NCI-H146 (cell line): ENCODE data around the gene GOLGA6C.
"Not testable (repeated sequence)": the region's sequence is repeated elsewhere in the genome, so short reads cannot be mapped to it uniquely, and the experiment has no call there.

ENCODE experiments used
- DNase-seq: peaks from one replicate; lab custom pipeline; 2025; lab: John Stamatoyannopoulos, UW

Gene GOLGA6C, protein sequence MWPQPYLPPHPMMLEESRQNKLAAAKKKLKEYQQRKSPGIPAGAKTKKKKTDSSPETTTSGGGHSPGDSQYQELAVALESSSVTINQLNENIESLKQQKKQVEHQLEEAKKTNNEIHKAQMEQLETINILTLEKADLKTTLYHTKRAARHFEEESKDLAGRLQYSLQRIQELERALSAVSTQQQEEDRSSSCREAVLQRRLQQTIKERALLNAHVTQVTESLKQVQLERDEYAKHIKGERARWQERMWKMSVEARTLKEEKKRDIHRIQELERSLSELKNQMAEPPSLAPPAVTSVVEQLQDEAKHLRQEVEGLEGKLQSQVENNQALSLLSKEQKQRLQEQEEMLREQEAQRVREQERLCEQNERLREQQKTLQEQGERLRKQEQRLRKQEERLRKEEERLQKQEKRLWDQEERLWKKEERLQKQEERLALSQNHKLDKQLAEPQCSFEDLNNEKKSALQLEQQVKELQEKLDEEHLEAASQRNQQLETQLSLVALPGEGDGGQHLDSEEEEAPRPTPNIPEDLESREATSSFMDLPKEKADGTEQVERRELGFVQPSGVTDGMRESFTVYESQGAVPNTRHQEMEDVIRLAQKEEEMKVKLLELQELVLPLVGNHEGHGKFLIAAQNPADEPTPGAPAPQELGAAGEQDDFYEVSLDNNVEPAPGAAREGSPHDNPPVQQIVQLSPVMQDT

DNA sequence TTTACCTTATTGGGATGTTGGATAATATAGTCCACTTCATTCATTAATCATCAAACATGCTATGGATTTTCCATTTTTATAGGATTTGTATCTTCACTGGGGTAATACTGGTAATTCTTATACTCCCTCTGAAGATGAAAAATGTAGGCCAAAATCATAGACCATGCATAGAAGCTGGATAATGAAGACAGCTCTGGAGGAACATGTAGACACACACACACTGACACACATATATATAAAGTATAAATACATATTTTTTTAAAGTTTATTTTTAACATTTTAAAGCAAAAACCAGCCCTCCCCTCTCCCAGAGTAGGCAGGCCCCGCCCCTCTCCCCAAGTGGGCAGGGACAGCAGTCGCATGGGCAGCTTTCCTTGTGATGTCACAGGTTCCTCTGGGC is at the start of gene GOLGA6C:
Gene GOLGA6C, plus strand, starts transcription at position 301 of the 400 bp plus-strand sequence. CDS start 265 bp downstream, outside the sequence.
- not testable (repeated sequence) for DNase-seq

- DNase-seq: no peak
Observed at GRCh38 chr15:75208501-75209288, 49.4 kb upstream of the GOLGA6C start.

DNA sequence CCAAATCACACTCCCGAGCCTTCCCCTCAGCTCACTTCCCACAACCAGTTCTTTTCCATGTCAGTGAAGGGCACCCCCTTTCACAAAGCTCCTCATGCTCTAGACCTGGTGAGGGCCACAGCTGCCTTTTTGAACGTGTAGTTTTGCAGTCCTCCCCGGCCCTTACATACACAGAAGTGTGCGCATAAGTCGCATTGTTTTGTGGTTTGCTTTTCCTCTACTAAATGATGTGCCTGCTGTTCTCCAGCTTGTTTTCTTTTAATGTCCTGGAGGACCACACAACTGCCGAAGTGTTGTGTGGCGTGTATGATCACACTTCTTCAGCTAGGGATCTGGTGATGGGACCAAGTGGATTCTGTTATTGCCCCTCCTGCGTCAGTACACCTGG is 48.9 kb upstream of the GOLGA6C start:
- DNase-seq: no peak

- DNase-seq: no peak
Observed at GRCh38 chr15:75210811-75211230, 47.3 kb upstream of the GOLGA6C start.

DNA sequence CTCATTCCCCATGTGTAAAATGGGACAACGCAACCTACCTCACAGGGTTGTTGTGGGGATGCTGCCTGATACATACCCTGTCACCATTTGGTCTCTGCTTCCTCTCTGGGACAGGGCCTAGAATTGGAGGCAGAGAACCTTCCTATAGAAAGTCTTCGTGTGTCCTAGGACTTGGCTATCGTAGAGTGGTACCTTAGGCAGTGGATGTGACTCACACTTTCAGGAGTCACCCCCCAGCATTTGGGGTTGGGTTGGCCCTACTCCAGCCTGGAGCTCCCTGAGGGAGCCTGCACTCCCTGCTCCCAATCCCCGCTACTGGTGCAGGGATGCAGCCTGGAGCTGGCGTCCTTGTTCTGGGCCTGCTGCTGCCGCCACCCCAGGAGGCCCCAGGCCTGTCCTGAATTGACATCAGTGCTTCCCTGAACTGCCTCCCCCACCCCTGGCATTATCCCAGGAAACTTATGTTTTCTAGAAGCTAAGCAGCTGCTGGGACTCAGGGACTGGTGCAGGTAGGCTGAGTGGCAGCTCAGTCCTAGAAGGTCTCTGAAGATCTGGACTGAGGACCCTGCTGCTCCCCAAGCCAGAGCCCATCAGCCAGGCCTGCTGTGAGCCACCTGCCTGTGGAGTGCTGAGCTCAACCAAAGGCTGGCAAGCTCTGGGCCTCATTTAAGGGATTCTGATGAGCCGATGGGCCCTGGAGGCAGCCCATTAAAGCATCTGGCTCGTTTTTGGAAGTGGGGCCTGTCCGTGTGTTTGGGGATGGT is 46.5 kb upstream of the GOLGA6C start:
- no peak for DNase-seq

DNA sequence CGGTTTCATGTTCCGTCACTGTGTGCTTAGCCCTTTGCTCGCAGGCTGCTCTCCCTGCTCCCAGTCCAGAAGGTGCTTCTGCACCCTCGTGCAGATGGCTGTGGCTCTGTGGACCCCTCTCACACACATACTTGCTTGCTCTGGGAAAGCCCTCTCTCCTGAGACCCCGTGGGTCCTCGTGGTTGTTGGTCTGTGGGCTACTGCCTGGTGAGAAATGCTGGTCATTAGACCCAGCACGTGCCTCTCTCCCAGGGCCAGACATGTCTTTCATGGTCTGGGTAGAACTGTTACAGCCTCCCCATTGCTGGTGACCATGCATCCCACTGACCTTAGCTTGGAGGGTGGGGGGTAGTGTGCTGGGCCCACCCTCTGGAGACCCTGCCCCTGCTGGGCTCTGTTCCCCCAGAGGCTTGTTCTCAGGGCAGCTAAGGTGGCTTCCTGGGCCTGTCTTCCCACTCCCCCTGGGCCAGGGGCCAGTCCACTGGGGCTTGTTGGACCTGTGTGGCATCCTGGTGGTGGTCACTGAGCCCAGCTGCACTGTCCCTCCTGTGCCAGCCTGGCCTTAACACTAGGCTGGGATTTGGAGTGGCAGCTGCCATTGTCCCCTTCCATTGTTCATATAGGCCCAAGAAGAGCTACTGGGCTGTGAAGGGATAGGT is 45.8 kb upstream of the GOLGA6C start:
- DNase-seq: no peak

GRCh38 chr15:75213212-75213767 is 44.8 kb upstream of the GOLGA6C start:
- no peak for DNase-seq

GRCh38 chr15:75213768-75214221 is 44.3 kb upstream of the GOLGA6C start:
- DNase-seq: no peak

- no peak for DNase-seq
Observed at GRCh38 chr15:75214293-75215096, 43.6 kb upstream of the GOLGA6C start.

DNA sequence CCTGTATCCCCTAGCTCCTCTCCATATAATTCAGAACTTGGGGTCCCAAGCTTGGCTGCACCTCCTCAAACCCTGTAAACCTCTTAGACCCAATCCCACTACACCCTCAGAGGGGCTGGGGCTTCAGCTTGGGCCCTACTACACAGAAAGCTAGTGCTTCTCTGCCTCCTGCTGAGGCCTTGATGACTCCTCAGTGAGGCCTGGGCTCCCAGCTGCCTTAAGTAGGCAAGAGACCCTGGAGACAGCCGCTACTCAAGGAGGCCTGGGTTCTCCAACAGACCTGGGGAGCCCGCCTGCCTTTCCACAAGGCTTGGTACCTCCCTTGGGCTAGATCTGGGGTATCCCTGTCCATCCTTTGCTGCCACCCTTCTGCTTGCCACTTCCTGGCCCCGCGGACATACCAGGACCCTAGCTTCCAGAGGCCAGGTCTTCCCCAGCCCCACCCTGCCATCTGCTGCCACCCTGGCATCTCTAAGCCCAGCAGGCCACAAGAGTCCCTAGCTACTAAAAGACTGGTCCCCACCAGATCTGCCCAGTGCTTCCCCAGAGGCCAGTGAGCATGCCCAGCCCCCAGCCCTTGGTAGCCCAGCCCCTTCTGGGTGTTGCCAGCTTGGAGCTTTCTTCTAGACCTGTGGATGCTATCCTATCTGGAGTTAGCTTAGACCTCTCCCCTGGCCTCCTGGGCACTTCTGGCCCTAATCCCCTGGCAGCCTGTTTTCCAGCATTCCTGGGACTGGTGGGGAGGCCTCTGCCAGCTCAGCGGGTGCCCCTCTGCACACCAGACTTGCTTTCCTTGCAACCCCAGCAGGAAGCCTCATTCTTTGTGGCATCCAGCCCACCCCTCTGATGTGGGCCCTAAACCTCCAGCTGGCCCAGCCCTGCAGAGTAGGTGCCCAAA is 42.8 kb upstream of the GOLGA6C start:
- no peak for DNase-seq

GRCh38 chr15:75217012-75217411 is 41.1 kb upstream of the GOLGA6C start:
- no peak for DNase-seq

- DNase-seq: not testable (repeated sequence)
Observed at GRCh38 chr15:75217574-75217973, 40.6 kb upstream of the GOLGA6C start.

DNA sequence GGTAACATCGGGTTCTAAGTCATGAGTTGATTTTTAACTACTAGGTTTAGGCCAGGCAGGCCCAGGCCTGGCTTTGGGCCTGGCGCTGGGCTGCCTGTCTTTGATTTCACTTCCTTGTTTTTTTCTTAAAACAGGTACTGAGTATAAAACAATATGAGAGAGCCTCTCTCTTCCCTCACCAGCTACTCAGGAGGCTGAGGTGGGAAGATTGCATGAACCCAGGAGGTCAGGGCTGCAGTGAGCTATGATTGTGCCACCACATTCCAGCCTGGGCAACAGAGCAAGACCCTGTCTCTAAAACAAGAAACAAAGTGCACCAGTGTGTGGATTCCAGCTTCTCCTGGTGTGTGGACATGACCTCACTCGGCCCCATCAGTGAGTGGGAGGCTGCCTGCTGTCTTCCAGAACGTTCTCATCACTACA is 38.6 kb upstream of the GOLGA6C start:
- not testable (repeated sequence) for DNase-seq

- DNase-seq: no peak
Observed at GRCh38 chr15:75223688-75224087, 34.4 kb upstream of the GOLGA6C start.

DNA sequence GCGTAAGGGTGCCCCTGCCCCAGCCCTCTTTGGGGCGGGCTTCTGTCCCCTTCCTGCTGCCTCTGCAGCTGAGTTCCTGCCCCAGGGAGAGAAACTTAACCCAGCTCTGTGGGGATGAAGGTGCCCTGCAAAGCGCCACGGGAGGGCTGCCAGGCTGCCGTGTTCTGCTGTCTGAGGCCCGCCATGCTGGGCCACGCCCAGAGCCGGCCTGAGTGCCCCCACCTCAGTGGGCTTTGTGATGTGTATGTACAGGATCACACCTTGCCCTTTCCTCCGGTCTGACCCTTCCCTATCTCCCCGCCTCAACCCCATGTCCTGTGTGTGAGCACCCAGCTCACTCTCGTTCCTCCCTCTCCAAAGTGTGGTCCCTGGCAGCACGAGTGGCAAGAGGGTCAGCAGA is 33.9 kb upstream of the GOLGA6C start:
- DNase-seq: no peak

GRCh38 chr15:75225102-75225836 is 32.9 kb upstream of the GOLGA6C start:
- DNase-seq: not testable (repeated sequence)

- no peak for DNase-seq
Observed at GRCh38 chr15:75225951-75226732, 32.0 kb upstream of the GOLGA6C start.
